Nephron progenitor cell (in vitro differentiated cells): ENCODE data around the gene CYS1.

Experiments
- DNase-seq: peaks from one replicate; pipeline ENCODE4 v3.0.0; 2021
- H3K27ac Mint-ChIP-seq: 2 replicates; pipeline ENCODE4 v1.8.0; 2021; ENCODE audit warnings: mild to moderate bottlenecking, moderate library complexity, mixed read lengths
- H3K27me3 Mint-ChIP-seq: 2 replicates; pipeline ENCODE4 v1.8.0; 2021; ENCODE audit warnings: mild to moderate bottlenecking, low read depth, mixed read lengths; ENCODE audit not compliant: poor library complexity
- H3K36me3 Mint-ChIP-seq: 2 replicates; pipeline ENCODE4 v1.8.0; 2021; ENCODE audit warnings: low read depth, mixed read lengths
- H3K4me1 Mint-ChIP-seq: 2 replicates; pipeline ENCODE4 v1.8.0; 2021; ENCODE audit warnings: mixed read lengths
- H3K4me3 Mint-ChIP-seq: 2 replicates; pipeline ENCODE4 v1.8.0; 2021; ENCODE audit warnings: mild to moderate bottlenecking, moderate library complexity, mixed read lengths
- H3K9me3 Mint-ChIP-seq: 2 replicates; pipeline ENCODE4 v1.8.0; 2021; ENCODE audit warnings: mild to moderate bottlenecking, moderate library complexity, mixed read lengths
- CTCF ChIP-seq: fragments of 200-600 bp; sonication (generic); IDR thresholded peaks from 2 replicates; pipeline ENCODE4 v1.5.0; 2021; ENCODE audit warnings: antibody characterized with exemption

Gene CYS1

GRCh38 chr2:10079870-10080535 is at the start of gene CYS1:
Gene CYS1, minus strand, starts transcription at chr2:10080411. Its CDS starts 188 bp downstream, at chr2:10080223.
- no peak for TF ChIP-seq CTCF
- peak within 1 kb of the TSS; percentile 81 for H3K4me3 Mint-ChIP-seq
- H3K4me1 Mint-ChIP-seq: peaks cover 60% of the 10 kb centered on the region
- H3K27ac Mint-ChIP-seq: no peak within 1 kb of the TSS
- no peaks in the 10 kb centered on the region for H3K9me3 Mint-ChIP-seq
- no peaks in the 10 kb centered on the region for H3K36me3 Mint-ChIP-seq
- peaks cover 90% of the 10 kb centered on the region for H3K27me3 Mint-ChIP-seq
- peak; percentile 67 for DNase-seq

- DNase-seq: no peak
- Mint-ChIP-seq H3K9me3 (no peaks in the 10 kb centered on the region), H3K36me3 (peaks cover 64% of the 10 kb centered on the region), H3K27me3 (no peaks in the 10 kb centered on the region), H3K4me3 (no peak overlapping the region), H3K4me1 (peaks cover 48% of the 10 kb centered on the region), H3K27ac (no peak overlapping the region)
- no peak for TF ChIP-seq CTCF
These were observed 49.3 kb upstream of the CYS1 start for GRCh38 chr2:10129490-10129889.

- no peaks in the 10 kb centered on the region for H3K9me3 Mint-ChIP-seq
- peaks cover 57% of the 10 kb centered on the region for H3K4me1 Mint-ChIP-seq
- H3K4me3 Mint-ChIP-seq: no peak overlapping the region
- no peak for TF ChIP-seq CTCF
- H3K36me3 Mint-ChIP-seq: peaks cover 61% of the 10 kb centered on the region
- no peaks in the 10 kb centered on the region for H3K27me3 Mint-ChIP-seq
- no peak for DNase-seq
- H3K27ac Mint-ChIP-seq: peak overlapping the region; percentile 14
These were observed 48.2 kb upstream of the CYS1 start for GRCh38 chr2:10128420-10128819.

- Mint-ChIP-seq H3K4me1 (peaks cover 63% of the 10 kb centered on the region), H3K36me3 (peaks cover 51% of the 10 kb centered on the region), H3K27me3 (no peaks in the 10 kb centered on the region), H3K9me3 (no peaks in the 10 kb centered on the region), H3K4me3 (no peak overlapping the region), H3K27ac (no peak overlapping the region)
- DNase-seq: no peak
- TF ChIP-seq CTCF: no peak
These were observed 46.4 kb upstream of the CYS1 start for GRCh38 chr2:10126632-10127026.

GRCh38 chr2:10125842-10126631 is 45.8 kb upstream of the CYS1 start:
- peaks cover 68% of the 10 kb centered on the region for H3K4me1 Mint-ChIP-seq
- H3K9me3 Mint-ChIP-seq: no peaks in the 10 kb centered on the region
- H3K27me3 Mint-ChIP-seq: no peaks in the 10 kb centered on the region
- TF ChIP-seq CTCF: no peak
- peaks cover 48% of the 10 kb centered on the region for H3K36me3 Mint-ChIP-seq
- no peak overlapping the region for H3K27ac Mint-ChIP-seq
- peak overlapping the region; percentile 15 for H3K4me3 Mint-ChIP-seq
- DNase-seq: no peak
